Neural progenitor cell (in vitro differentiated cells): ENCODE data around the gene R3HDM2.

Source experiments
- EZH2 ChIP-seq: fragments of 200-600 bp; sonication (generic); IDR thresholded peaks from 2 replicates; pipeline ENCODE4 v1.6.1; 2017; ENCODE audit warnings: antibody characterized with exemption, mild to moderate bottlenecking, moderate library complexity
- EZH2phosphoT487 ChIP-seq: fragments of 200-600 bp; sonication (generic); IDR thresholded peaks from 2 replicates; pipeline ENCODE4 v1.6.1; 2017; ENCODE audit warnings: antibody characterized with exemption
- TF ChIP-seq, protein P1 (sequence below): fragments of 200-600 bp; sonication (generic); IDR thresholded peaks from 2 replicates; pipeline ENCODE4 v1.5.1; 2017; ENCODE audit warnings: antibody characterized with exemption, mild to moderate bottlenecking

DNA sequence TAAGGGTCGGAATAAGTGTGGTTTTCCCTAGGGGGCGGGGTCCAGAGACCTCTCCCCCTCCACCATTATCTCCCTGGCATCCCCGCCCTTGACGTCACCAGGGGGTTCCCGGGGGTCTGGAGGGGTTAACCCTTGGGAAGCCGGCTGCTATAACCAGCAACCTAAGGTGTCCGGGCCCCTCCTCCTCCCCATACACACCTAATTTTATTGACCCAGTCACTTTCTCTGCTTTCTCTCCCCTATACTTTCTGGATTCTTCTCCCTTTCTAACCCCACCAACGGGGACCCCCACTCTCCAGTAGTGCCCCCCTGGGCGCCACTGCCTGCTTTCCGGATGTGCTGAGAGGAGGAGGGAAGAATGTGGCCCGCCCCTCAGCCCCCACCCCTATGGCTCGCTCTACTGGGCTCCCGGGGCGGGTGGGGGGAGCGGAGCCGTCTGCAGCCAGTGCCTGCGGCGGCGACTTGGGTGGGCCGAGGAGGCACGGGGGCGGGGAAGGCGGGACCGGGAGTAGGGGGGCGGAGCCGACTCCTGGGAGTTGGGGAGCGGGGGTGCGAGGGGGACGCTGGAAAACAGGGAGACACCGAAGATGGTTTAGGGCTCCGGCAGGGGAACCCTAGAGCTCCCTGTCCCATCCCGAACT is 30.6 kb upstream of the R3HDM2 start:
- TF ChIP-seq, protein P1, sequence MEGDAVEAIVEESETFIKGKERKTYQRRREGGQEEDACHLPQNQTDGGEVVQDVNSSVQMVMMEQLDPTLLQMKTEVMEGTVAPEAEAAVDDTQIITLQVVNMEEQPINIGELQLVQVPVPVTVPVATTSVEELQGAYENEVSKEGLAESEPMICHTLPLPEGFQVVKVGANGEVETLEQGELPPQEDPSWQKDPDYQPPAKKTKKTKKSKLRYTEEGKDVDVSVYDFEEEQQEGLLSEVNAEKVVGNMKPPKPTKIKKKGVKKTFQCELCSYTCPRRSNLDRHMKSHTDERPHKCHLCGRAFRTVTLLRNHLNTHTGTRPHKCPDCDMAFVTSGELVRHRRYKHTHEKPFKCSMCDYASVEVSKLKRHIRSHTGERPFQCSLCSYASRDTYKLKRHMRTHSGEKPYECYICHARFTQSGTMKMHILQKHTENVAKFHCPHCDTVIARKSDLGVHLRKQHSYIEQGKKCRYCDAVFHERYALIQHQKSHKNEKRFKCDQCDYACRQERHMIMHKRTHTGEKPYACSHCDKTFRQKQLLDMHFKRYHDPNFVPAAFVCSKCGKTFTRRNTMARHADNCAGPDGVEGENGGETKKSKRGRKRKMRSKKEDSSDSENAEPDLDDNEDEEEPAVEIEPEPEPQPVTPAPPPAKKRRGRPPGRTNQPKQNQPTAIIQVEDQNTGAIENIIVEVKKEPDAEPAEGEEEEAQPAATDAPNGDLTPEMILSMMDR: no peak
- TF ChIP-seq EZH2: no peak
- no peak for TF ChIP-seq EZH2phosphoT487
